T-helper 1 cell treated with Interleukin-12 subunit alpha and Interleukin-12 subunit beta and Interleukin-4 antibody, amounts not matched to agents 30 ng/mL and 1 ng/mL, for 36 hours (primary cell): ENCODE measurements around the gene NAGPA. TPM values are rescaled to one million over a fixed set of nuclear protein-coding genes. Genes with fewer than 3 reads are reported as not detected.
"Not testable (repeated sequence)": the region's sequence is repeated elsewhere in the genome, so short reads cannot be mapped to it uniquely, and the experiment has no call there.

Experiments used
- intact Hi-C: fragments of 100-400 bp; cut with micrococcal nuclease; formaldehyde crosslinking; loops from one replicate; pipeline ENCODE4 v1.15.1; 2024
- total RNA-seq: library from RNA; stranded (reverse); gene quantifications from 2 replicates; pipeline ENCODE4 v1.2.3, GENCODE V29; 2022

The NAGPA gene
- total RNA-seq, 1 donor from 2014 or later: 14.9 TPM

DNA sequence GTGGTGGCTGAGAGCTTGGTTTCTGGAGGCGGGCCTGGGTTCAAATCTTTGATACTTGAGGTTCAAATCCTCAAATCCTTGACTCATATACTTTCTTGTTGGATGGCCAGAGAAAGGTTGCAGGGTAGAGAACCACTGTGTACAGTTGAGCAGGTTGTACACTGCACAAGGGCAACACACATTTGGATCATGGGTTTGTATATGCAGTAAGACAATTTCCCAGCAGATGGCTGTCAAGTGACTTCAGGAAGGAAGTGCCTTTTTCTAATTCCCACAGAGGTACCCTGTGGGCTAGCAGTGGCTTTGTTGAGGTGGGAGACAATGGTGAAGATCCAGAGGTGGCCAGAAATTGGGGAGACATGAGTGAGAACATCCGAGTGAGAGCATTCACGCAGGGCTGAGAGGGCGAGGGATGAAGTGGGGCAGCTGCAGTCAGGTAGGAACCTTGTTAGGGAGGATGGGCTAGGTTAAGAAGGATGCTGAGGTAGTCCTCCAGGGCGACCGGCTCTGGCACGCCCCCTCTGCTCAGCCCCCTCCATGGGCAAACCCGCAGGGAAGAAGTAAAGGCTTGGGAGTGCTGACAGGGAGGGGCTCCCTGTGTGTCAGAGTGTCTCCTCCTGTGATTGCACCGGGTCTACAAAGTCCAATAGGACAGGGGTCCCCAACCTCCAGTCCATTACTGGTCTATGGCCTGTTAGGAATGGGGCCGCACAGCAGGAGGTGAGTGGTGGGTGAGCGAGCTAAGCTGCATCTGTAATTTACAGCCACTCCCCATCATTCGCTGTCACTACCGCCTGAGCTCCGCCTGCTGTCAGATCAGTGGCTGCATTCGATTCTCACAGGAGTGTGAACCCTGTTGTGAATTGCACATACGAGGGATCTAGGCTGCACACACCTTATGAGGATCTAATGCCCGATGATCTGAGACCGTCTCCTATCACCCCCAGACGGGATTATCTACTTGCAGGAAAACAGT lies 29.3 kb upstream of the NAGPA start:
- intact Hi-C loops: no loop called here

DNA sequence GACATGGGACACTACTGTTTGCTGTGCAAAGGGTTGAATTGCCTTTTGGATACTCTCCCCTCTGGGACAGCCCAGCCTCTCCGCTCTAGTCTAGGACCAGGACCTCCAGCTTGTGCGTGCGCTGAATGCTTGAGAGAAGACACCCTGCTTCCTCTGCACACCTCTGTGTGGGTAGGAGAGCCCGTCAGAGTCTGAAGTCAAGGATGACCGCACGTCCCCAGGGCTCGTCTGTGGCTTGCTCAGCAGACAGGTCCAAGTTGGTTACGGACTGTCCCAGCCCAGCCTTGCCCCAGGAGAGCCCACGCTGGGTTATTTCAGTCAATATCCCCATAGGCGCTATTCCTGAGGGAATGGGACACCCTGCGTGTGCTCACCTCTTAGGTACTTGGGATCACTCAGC lies 28.3 kb upstream of the NAGPA start:
- intact Hi-C loops: no loop called here

DNA sequence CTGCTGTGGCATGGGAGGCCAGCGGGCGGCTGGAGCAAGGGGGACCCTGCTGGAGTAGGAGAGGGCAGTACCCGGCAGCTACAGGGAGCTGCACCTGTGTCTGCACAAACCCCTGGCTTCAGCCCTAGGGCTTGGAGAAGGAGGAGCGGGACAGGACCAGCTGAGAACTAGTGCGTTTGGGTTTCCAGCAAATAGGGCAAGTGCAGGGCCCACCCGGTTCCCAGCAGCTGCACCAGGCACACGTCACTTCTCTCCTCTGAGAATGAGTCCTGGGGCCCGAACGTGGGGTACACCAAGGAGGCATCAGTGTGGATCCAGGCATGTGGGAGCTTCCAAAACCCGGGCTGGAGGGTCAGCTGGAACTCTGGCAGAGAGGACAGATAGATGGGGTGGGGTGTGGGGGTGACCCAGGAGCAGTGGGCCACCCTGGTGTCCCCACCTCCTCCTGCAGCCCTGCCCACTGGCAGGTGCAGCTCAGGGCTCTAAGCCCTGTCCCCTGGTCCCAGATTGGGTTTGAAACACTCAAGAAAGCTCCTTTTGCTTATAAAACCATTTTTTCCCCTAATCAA lies 26.4 kb upstream of the NAGPA start:
- intact Hi-C loops: no loop called here

DNA sequence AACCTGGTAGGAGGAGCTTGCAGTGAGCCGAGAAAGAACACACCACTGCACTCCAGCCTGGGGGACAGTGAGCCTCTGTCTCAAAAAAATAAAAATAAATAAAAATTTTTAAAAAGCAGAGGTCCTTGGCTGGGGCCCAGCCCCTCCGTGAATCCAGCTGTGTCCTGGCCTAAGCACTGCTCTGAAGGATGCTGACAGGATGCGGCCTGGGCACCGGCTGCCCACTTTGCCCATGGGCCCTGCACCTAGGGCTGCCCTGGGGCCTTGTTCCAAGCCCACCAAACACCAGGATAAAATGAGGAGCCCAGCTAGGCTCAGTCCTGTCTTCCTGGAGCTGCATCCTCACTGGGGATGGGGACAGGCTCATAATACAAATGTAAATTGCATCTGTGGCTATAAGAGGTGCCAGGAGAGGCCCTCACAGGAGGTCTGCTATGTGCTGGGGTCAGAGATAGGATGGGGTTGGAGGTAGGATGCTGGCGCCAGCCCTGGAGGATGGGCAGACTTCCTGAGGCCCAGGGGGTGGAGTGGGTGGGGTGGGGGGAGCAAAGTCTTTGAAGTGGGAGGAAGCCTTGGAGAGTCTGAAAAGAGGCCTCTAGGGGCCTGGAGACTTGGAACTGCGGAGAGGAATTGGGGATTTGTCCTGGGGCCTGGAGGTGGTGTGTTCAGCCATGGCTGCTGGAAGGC lies 25.8 kb upstream of the NAGPA start:
- intact Hi-C loops: no loop called here

DNA sequence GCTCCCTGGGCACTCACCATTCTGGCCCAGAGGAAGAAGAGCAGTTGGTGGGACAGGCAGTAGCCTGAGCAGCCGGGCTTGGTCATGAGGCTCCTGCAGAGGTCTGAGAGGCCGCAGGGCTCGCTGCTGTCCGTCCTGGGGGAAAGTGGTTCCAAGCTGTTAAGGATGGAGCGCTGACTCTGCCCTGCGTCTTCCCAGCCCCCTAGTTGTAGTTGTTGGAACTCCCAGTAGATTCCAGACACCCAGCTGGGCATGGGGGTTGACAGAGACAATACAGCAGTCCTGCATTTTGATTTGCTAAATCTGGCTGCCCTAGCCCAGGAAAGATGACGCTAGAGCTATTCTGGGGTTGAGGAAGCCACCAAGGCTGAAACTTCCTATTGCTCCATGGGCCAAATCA lies 24.7 kb upstream of the NAGPA start:
- intact Hi-C loops: no loop called here

DNA sequence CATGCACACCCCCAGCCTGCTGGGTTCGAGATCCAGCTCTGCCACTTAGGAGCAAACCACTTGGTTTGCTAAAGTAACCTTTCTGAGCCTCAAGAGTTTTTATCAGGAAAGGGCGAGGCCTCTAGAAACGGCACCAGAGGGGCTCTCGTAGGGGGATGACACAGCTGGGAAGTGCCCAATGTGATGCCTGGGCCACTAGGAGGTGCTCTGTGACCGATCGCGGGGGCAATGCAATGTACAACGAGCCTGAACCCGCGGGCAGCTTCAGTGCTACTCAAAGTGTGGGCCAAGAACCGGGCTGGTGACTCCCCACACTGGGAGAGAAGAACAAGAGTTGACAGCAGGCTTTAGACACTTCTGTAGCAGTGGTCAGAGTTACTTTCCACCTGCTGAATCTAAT lies 22.6 kb upstream of the NAGPA start:
- intact Hi-C loops: loop anchor here (1.0 to 2.0 kb wide), 2 partner anchors 28 to 36 kb away; no protein-coding TSS in a partner anchor

DNA sequence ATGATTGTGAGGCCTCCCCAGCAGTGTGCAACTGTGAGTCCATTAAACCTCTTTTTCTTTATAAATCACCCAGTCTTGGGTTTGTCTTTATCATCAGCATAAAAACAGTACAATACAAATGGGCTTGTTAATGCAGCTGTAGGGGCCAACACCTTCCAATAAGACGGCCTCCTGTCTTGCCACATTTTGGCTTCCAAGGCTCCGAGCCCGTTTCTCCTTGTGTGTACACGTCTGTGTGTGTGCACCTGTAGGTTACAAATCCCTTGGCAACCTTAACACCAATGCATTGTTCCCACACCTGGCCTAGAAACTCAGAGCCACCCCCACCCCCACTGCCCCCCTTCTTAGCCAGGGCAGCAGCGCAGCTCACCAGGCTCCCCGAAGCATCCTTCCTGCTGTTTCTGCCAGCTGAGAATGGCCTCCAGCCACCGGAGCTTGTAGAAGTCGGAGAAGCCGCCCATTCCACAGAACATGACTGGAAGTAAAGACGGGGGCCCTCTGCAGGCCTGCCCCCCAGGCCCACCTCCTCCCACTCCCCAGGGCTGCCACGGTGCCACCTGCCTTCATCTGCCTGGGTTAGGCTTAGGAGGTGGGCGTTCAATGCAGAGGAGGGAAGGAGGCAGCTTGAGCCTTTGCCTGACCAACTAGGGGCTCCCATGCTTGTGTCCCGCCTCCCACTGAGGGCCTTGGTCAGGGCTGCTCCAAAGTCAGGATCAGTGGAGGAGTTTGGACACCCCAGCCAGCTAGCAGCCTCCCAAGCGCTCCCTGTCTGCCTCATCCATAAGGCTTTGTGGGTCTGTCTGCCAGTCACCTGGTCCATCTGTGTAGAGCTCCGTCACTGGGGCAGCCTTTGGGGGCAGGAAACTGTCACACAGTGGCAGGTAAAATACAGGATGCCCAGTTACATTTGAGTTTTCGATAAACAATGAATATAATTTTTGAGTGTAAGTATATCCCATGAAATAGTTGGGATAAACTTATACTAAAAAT lies 21.4 kb upstream of the NAGPA start:
- intact Hi-C loops: no loop called here

DNA sequence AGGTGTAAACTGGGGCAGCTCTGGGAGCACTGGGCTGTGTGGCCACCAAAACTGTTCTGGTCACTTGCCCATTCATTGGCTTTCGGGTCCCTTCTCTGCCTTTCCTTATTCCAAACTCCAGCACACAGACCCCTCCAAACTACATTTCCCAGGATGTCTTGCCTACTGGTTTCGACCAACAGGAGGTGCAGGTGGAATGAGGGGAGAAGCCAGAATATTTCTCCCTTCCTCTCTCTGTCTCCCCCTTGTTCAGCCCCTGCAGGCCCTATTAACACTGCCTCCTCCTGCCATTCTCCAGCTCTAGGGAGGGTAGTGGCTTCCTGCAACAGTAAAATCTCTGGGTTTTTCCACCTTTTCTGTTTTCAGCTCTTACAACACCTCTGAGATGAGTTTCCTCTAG lies 13.2 kb upstream of the NAGPA start:
- intact Hi-C loops: no loop called here

DNA sequence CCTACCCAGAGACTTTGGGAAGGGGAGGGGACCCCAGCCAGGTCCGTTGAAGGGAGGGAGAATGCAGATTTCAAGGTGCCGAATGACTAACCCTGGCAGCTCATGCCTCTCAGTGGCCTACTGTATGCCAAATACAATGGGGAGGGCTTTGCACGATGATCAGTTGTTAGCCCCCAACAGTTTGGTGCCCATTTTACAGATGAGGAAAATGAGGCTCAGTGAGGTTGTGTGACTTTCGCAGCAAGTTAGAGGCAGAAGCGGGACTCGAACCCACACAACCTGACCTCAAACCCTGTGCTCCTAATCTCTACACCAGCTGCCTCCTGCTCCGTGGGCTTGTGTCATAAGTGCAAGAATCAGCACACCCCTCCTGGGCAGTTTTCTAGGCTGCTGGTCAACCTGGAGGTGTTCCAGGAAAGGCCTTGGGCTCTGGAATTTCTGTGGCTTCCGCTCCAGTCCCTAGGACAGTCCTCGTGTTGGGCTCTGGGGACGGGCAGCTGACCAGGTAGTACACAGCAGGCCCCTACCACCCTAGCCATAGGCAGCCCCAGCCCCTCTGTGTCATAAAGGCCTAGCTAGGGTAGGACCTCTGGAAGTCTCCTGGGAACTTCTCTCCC lies 11.9 kb upstream of the NAGPA start:
- intact Hi-C loops: no loop called here

DNA sequence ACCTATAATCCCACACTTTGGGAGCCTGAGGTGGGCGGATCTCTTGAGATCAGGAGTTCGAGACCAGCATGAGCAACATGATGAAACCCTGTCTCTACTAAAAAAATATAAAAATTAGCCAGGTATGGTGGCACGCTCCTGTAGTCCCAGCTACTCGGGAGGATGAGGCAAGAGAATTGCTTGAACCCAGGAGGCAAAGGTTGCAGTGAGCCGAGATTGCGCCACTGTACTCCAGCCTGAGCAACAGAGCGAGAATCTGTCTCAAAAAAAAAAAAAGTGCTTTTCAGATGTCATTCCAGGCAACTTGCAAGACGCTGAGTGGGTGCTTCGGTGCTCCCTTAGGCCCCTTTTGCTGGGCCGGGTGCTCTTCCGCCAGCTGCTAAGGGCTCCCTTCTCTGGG lies 10.8 kb upstream of the NAGPA start:
- intact Hi-C loops: not testable (repeated sequence)

DNA sequence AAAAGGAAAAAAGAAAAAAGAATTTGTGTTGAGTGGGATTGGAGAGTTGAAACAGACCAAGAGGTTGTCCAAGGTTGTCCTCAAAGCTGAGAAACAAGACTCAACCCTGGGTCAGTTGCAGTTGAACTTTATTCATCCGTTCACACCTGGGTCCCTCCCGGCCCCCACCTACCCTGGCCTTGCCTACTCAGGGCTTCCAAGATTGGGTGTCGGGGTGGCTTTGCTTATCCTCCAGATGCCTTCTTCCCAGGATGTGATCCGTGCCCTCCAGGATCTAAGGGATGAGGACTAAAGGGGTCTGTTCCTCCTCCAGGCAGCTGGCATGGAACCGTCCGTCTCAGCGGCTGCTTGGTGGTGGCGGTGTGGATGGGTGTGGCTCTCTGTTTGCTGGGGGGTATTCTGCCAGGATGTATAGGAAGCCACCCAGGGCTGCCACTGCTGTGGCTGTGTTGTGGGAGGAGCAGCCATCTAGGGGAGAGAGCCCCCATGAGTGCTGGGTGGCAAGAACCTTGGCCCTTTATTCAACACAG lies 10.3 kb upstream of the NAGPA start:
- intact Hi-C loops: no loop called here

DNA sequence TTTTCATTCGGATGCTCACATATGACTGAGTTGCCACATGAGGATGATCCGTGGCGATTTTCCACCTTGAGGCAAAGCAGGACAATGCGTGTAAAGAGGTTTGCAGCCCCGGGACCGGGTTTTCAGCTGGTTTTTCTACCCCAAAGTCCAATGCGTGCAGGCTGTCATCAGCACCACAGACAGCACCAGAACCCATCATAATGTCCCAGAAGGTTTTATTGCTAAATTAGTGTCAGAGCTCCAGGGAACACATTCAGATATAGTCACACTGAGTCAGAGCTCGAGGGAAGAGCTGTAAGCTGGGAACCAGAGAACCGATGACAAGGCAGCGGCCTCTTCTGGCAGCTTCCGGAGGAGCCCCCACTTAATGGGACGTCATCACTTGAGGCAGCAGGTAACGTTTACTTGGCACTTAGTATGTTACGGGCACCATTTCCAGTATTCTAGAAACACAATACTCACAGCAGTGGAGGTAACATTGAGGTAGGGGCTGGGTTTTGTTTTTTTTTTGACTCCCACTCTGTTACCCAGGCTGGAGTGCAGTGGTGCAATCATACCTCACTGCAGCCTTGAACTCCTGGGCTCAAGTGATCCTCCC lies 8.9 kb upstream of the NAGPA start:
- intact Hi-C loops: no loop called here

DNA sequence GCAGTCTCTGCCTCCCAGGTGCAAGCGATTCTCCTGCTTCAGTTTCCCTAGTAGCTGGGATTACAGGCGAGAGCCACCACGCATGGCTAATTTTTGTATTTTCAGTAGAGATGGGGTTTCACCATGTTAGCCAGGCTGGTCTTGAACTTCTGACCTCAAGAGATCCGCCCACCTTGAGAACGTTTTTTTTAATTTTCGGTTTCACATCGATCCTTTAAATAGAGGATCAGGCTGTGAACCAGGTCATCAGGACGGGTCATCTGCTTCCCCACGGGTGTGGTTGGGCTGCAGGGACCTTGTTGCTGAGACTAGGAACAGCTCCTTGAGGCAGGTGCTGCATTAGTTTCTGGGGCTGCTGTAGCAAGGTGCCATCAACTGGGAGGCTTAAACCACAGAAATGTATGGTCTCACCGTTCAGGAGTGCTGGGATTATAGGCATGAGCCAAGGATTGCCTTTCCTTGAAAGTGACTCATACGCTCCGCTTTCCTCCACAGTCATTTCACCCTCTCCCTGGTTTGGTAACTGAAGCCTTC lies 7.9 kb upstream of the NAGPA start:
- intact Hi-C loops: no loop called here

DNA sequence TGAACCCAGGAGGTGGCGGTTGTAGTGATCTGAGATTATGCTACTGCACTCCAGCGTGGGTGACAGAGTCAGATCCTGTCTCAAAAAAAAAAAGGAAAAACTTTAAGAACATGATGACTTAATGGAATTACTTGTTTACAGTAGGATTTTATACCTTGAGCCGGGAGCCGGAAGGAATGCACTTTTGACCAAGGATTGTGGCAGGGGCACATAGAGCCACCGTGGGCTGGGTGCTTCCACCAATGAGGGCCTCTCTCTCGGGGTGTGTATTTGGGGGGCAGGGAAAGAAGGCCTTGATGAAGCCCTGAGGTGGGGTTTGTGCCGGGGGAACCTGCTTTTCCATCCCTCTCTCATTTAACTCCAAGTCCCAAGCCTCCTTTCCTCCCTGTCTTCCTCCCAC lies 6.7 kb upstream of the NAGPA start:
- intact Hi-C loops: no loop called here

DNA sequence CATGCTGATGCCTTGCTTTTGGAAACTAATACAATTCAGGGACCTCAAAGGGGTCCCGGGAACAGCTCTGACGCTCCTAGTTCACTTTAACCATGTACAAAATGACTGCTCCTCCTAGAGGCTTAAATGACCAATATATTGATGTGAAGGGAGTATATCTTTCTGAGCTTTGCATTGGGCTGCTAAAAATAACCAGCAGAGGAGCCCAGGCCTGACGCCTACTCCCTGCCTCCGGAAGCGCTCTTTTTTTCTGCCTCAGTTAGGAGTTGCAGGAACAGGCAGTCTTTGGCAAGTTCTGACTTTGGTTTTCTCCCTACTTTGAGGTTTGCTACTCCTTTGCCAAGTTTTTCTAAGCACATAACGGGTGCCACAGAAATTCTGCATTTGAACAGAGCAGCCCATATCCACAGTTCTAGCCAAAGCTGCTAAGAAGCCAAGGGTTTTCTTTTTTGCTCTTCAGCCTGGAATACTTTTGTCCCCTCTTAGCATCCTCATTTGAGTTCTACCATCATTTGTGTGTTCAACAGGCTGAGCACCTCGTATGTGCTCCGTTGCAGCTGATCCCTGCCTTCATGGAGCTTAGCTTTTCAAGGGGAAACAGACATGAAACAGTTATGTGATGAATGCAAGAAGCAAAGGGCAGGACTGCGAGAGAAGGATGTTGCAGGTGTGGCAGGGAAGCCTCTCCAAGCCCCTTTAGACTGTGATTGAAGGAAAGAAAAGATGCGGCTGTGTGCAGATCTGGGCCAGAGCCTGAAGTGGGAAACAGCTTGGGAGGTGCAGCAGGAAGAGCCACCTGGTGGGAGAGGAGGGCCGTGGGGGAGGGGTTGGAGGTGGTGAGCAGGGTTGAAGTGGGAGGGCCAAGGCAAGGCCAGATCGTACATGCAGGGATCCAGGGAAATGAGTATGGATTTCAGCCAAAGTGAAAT lies 2.8 kb upstream of the NAGPA start:
- intact Hi-C loops: loop anchor here (5.0 kb wide), 1 partner anchor 914 kb away; no protein-coding TSS in a partner anchor

DNA sequence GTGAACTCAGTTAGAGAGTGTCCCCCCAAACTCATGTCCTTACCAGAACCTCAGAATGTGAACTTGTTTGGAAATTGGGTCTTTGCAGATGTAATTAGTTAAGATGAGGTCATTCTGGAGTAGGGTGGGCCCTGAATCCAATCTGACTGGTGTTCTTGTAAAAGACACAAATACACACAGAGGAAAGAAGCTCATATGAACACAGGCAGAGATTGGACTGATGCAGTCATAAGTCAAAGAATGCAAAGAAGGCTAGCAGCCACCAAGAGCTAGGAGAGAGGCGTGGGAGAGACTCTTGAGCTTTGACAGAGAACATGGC lies 2.1 kb upstream of the NAGPA start:
- intact Hi-C loops: loop anchor here (5.0 kb wide), 1 partner anchor 914 kb away; no protein-coding TSS in a partner anchor

DNA sequence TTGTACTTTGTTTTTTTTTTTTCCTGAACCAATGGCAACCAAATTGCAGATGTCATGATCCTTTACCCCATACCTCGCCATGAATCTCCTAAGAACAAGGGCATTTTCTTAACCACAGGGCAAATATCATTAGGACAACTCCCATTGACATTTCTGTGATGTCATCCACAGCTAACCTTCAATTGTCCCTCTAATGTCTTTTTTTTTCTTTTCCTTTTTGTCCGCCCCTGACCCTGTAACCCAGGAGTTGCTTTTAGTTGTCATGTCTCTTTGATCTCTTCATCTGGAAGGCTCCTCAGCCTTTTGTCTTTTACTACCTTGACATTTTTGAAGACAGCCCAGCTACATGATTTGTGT lies 410 bp upstream of the NAGPA start:
- intact Hi-C loops: loop anchor here (5.0 kb wide), 1 partner anchor 187 kb away; the partner anchor contains the start of genes GLYR1 and UBN1

DNA sequence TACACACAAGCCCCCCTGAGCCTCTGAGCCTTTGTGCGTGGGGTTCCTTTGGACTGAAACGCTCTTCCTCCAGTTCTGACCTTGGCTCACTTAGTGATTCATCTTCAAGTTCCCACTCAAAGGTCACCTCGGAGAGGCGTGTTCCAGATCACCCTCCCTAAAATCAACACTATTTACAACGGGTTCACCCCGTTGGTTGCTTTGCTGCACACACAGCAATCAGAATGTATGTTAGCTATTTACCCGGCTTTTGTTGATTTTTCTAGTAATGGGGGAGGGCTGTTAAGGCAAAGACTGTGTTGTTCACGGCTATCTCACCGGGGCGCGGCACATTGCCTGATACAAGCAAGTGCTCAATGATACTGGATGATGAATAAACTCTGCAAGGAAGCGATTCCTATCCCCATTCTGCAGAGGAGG lies 977 bp downstream of the NAGPA start:
- intact Hi-C loops: loop anchor here (1.0 to 5.0 kb wide), 7 partner anchors 40 to 266 kb away; partner anchors contain the start of genes GLYR1, SEC14L5 and UBN1
